GM12872 (cell line): ENCODE measurements around the gene DNAH2.

Experiments used
- CTCF ChIP-seq: IDR thresholded peaks from 3 replicates; pipeline ENCODE4 v1.5.1; 2011; ENCODE audit warnings: low read depth, mild to moderate bottlenecking, low read length, moderate library complexity; ENCODE audit not compliant: insufficient read depth

DNAH2 gene

GRCh38 chr17:7818746-7819645 is 101.5 kb downstream of the DNAH2 start:
- no peak for TF ChIP-seq CTCF

- no peak for TF ChIP-seq CTCF
Observed at GRCh38 chr17:7820231-7820630, 102.7 kb downstream of the DNAH2 start.

- TF ChIP-seq CTCF: no peak
Observed at GRCh38 chr17:7822126-7822525, 104.6 kb downstream of the DNAH2 start.

- TF ChIP-seq CTCF: no peak
Observed at GRCh38 chr17:7823581-7824001, 106.0 kb downstream of the DNAH2 start.

- TF ChIP-seq CTCF: no peak
Observed at GRCh38 chr17:7824021-7824924, 106.7 kb downstream of the DNAH2 start.

GRCh38 chr17:7825206-7825990 is 107.9 kb downstream of the DNAH2 start:
- no peak for TF ChIP-seq CTCF

GRCh38 chr17:7830616-7831015 is 113.1 kb downstream of the DNAH2 start:
- no peak for TF ChIP-seq CTCF
